HEK293T (cell line): ENCODE measurements around the gene TTC38.

ENCODE experiments used
- ARNT ChIP-seq: fragments of 450-650 bp; IDR thresholded peaks from 2 replicates; pipeline ENCODE4 v1.6.1; 2017; ENCODE audit warnings: mild to moderate bottlenecking
- CTBP1 ChIP-seq: fragments of 450-650 bp; IDR thresholded peaks from 2 replicates; pipeline ENCODE4 v1.6.1; 2016; ENCODE audit warnings: borderline replicate concordance
- FOXA1 ChIP-seq: fragments of 450-650 bp; IDR thresholded peaks from 2 replicates; pipeline ENCODE4 v1.6.1; 2016; ENCODE audit warnings: mild to moderate bottlenecking
- SP1 ChIP-seq: fragments of 450-650 bp; IDR thresholded peaks from 2 replicates; pipeline ENCODE4 v1.6.1; 2017
- TARDBP ChIP-seq: fragments of 450-650 bp; IDR thresholded peaks from 2 replicates; pipeline ENCODE4 v1.6.1; 2016

GRCh38 chr22:46322711-46323110, 54.9 kb downstream of the TTC38 start:
- TF ChIP-seq ARNT, result no peak
- TF ChIP-seq CTBP1, result no peak
- no peak for TF ChIP-seq SP1
- no peak for TF ChIP-seq TARDBP
- no peak for TF ChIP-seq FOXA1
